Astrocyte (in vitro differentiated cells and primary cell): ENCODE data around the gene CCNK.

Source experiments
- EZH2 ChIP-seq: IDR thresholded peaks from 2 replicates; pipeline ENCODE4 v1.6.1; 2012; ENCODE audit warnings: mild to moderate bottlenecking, low read length, inconsistent platforms; ENCODE audit not compliant: insufficient read depth
- TF ChIP-seq, protein P1 (sequence below): IDR thresholded peaks from 2 replicates; pipeline ENCODE4 v1.5.1; 2011; ENCODE audit warnings: low read depth, mild to moderate bottlenecking, inconsistent platforms, low read length, moderate library complexity; ENCODE audit not compliant: insufficient read depth

DNA sequence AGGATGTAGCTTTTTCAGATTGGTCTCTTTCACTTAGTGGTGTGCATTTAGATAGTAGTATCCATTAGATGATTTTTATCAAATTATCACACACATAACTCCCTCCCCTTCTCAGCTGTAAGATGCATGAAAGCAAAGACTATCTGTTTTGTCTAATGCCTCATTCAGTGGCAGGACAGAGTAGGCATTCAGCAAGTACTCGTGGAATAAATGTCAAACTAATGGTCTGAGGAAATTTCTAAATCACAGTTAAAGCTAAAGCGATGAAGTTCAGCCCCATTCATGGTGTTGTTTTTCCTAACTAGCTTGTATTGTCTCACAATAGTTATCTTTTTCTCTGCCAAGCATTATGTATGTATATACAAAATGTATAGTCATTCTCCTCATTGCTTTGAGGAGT, 16.1 kb downstream of the CCNK start:
- TF ChIP-seq, protein P1, sequence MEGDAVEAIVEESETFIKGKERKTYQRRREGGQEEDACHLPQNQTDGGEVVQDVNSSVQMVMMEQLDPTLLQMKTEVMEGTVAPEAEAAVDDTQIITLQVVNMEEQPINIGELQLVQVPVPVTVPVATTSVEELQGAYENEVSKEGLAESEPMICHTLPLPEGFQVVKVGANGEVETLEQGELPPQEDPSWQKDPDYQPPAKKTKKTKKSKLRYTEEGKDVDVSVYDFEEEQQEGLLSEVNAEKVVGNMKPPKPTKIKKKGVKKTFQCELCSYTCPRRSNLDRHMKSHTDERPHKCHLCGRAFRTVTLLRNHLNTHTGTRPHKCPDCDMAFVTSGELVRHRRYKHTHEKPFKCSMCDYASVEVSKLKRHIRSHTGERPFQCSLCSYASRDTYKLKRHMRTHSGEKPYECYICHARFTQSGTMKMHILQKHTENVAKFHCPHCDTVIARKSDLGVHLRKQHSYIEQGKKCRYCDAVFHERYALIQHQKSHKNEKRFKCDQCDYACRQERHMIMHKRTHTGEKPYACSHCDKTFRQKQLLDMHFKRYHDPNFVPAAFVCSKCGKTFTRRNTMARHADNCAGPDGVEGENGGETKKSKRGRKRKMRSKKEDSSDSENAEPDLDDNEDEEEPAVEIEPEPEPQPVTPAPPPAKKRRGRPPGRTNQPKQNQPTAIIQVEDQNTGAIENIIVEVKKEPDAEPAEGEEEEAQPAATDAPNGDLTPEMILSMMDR: no peak
- TF ChIP-seq EZH2: no peak
